MM.1S (cell line): ENCODE measurements around the gene LRRC15.

Source experiments
- DNase-seq: peaks from one replicate; pipeline ENCODE4 v3.0.0-alpha.2; 2015
- H2AFZ ChIP-seq: fragments of 300-600 bp; sonication (generic); 2 replicates; pipeline ENCODE4 v1.6.0; 2016; ENCODE audit warnings: antibody characterized with exemption, low read length
- H3F3A ChIP-seq: fragments of 300-600 bp; sonication (generic); 2 replicates; pipeline ENCODE4 v1.6.1; 2016; ENCODE audit warnings: mild to moderate bottlenecking, antibody characterized with exemption, low read length, moderate library complexity, mixed read lengths; ENCODE audit not compliant: insufficient read depth
- H3K27ac ChIP-seq: fragments of 300-600 bp; sonication (generic); 2 replicates; pipeline ENCODE4 v1.5.1; 2016; ENCODE audit warnings: mild to moderate bottlenecking, low read length
- H3K27me3 ChIP-seq: fragments of 300-600 bp; sonication (generic); replicated peaks from 2 replicates; pipeline ENCODE4 v1.6.0; 2016; ENCODE audit warnings: low read length; ENCODE audit not compliant: insufficient read depth
- H3K36me3 ChIP-seq: fragments of 300-600 bp; sonication (generic); replicated peaks from 2 replicates; pipeline ENCODE4 v1.6.1; 2016; ENCODE audit warnings: mild to moderate bottlenecking, low read length, mixed read lengths; ENCODE audit not compliant: insufficient read depth
- H3K4me1 ChIP-seq: fragments of 300-600 bp; sonication (generic); 2 replicates; pipeline ENCODE4 v1.6.1; 2016; ENCODE audit warnings: low read length, mixed read lengths
- H3K4me2 ChIP-seq: fragments of 300-600 bp; sonication (generic); 2 replicates; pipeline ENCODE4 v1.6.0; 2016; ENCODE audit warnings: low read depth, low read length
- H3K4me3 ChIP-seq: fragments of 300-600 bp; sonication (generic); 2 replicates; pipeline ENCODE4 v1.5.1; 2016; ENCODE audit warnings: low read length, mixed read lengths
- H3K79me2 ChIP-seq: fragments of 300-600 bp; sonication (generic); 2 replicates; pipeline ENCODE4 v1.6.1; 2016; ENCODE audit warnings: mixed run types, low read length, mixed read lengths
- H3K9ac ChIP-seq: fragments of 300-600 bp; sonication (generic); 2 replicates; pipeline ENCODE4 v1.6.1; 2016; ENCODE audit warnings: low read length, mixed read lengths
- H3K9me2 ChIP-seq: fragments of 300-600 bp; sonication (generic); replicated peaks from 2 replicates; pipeline ENCODE4 v1.6.1; 2016; ENCODE audit warnings: mild to moderate bottlenecking, low read length, mixed read lengths; ENCODE audit not compliant: insufficient read depth
- H3K9me3 ChIP-seq: fragments of 300-600 bp; sonication (generic); replicated peaks from 2 replicates; pipeline ENCODE4 v1.6.1; 2016; ENCODE audit warnings: mild to moderate bottlenecking, low read length, mixed read lengths; ENCODE audit not compliant: insufficient read depth
- H4K20me1 ChIP-seq: fragments of 300-600 bp; sonication (generic); 2 replicates; pipeline ENCODE4 v1.6.1; 2016; ENCODE audit warnings: mild to moderate bottlenecking, low read length, moderate library complexity, mixed read lengths; ENCODE audit not compliant: insufficient read depth
- CTCF ChIP-seq: fragments of 300-600 bp; sonication (generic); IDR thresholded peaks from 2 replicates; pipeline ENCODE4 v1.5.1; 2016; ENCODE audit warnings: antibody characterized with exemption, low read length, mixed read lengths
- EZH2 ChIP-seq: fragments of 300-600 bp; sonication (generic); optimal IDR thresholded peaks from 2 replicates; pipeline ENCODE3; 2017; ENCODE audit warnings: low read depth, mild to moderate bottlenecking, antibody characterized with exemption, low read length, mixed read lengths
- EZH2phosphoT487 ChIP-seq: fragments of 300-600 bp; sonication (generic); IDR thresholded peaks from 2 replicates; pipeline ENCODE4 v1.6.1; 2018; ENCODE audit warnings: antibody characterized with exemption, low read length

LRRC15 gene

GRCh38 chr3:194312743-194313281, 56.7 kb downstream of the LRRC15 start:
- Histone ChIP-seq H3K9me3 (no peaks in the 10 kb centered on the region), H3K27ac (no peak overlapping the region), H3K79me2 (no peaks in the 10 kb centered on the region), H3F3A (peaks cover 7% of the 10 kb centered on the region), H3K27me3 (no peaks in the 10 kb centered on the region), H3K9ac (no peak overlapping the region), H3K4me1 (peaks cover 21% of the 10 kb centered on the region), H3K36me3 (no peaks in the 10 kb centered on the region), H3K4me2 (no peak overlapping the region), H4K20me1 (no peaks in the 10 kb centered on the region), H3K9me2 (no peaks in the 10 kb centered on the region), H2AFZ (no peak overlapping the region), H3K4me3 (no peak overlapping the region)
- DNase-seq = no peak
- no peak for TF ChIP-seq EZH2phosphoT487
- no peak for TF ChIP-seq CTCF
- TF ChIP-seq EZH2 = no peak

GRCh38 chr3:194312186-194312742, 57.3 kb downstream of the LRRC15 start:
- peaks cover 12% of the 10 kb centered on the region for H3F3A ChIP-seq
- H3K9me3 ChIP-seq = no peaks in the 10 kb centered on the region
- H3K9me2 ChIP-seq = no peaks in the 10 kb centered on the region
- H3K79me2 ChIP-seq = no peaks in the 10 kb centered on the region
- H2AFZ ChIP-seq = no peak overlapping the region
- H3K27ac ChIP-seq = no peak overlapping the region
- no peak overlapping the region for H3K4me3 ChIP-seq
- no peak overlapping the region for H3K9ac ChIP-seq
- no peak for DNase-seq
- no peaks in the 10 kb centered on the region for H3K36me3 ChIP-seq
- H4K20me1 ChIP-seq = no peaks in the 10 kb centered on the region
- peaks cover 26% of the 10 kb centered on the region for H3K4me1 ChIP-seq
- TF ChIP-seq EZH2phosphoT487 (no peak), EZH2 (no peak), CTCF (no peak)
- H3K4me2 ChIP-seq = no peak overlapping the region
- no peaks in the 10 kb centered on the region for H3K27me3 ChIP-seq

GRCh38 chr3:194311000-194311399, 58.5 kb downstream of the LRRC15 start:
- H3K9ac ChIP-seq = no peak overlapping the region
- no peak overlapping the region for H3K4me3 ChIP-seq
- no peak for TF ChIP-seq EZH2
- DNase-seq = no peak
- no peak overlapping the region for H2AFZ ChIP-seq
- no peaks in the 10 kb centered on the region for H3K79me2 ChIP-seq
- H3K36me3 ChIP-seq = no peaks in the 10 kb centered on the region
- H3K27ac ChIP-seq = no peak overlapping the region
- no peaks in the 10 kb centered on the region for H4K20me1 ChIP-seq
- peaks cover 38% of the 10 kb centered on the region for H3K4me1 ChIP-seq
- no peak overlapping the region for H3K4me2 ChIP-seq
- H3K27me3 ChIP-seq = no peaks in the 10 kb centered on the region
- H3F3A ChIP-seq = peaks cover 25% of the 10 kb centered on the region
- no peaks in the 10 kb centered on the region for H3K9me3 ChIP-seq
- no peaks in the 10 kb centered on the region for H3K9me2 ChIP-seq
